HuH-7 (cell line): ENCODE results near the gene CACNA2D3.
"Not testable (repeated sequence)": the region's sequence is repeated elsewhere in the genome, so short reads cannot be mapped to it uniquely, and the experiment has no call there.

Experiments used
- DNase-seq: peaks from one replicate; pipeline ENCODE4 v3.0.0; 2011; ENCODE audit warnings: low spot score

The CACNA2D3 gene

GRCh38 chr3:54965746-54966145, 843.4 kb downstream of the CACNA2D3 start:
- DNase-seq = no peak

GRCh38 chr3:54966979-54967378, 844.6 kb downstream of the CACNA2D3 start:
- no peak for DNase-seq

DNA sequence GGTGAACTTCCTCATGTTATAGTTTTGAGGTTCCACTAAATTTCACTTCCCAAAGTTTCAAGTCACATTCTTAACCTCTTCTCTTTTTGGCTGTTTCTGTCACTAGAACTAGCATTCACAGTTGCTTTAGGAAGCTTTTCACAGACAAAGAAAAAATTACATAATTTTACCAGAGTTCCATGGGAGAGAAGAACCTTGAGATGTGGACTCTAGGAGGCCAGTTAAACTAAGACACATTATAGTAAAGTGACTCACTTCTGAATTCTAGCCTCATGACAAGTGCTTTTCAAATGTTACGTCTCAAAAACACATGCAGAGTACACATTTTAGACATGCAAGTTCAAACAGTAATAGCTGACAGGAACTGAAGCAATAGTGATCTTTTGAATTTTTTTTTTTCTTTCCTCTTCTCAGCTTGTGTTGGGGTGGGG, 845.4 kb downstream of the CACNA2D3 start:
- no peak for DNase-seq

DNA sequence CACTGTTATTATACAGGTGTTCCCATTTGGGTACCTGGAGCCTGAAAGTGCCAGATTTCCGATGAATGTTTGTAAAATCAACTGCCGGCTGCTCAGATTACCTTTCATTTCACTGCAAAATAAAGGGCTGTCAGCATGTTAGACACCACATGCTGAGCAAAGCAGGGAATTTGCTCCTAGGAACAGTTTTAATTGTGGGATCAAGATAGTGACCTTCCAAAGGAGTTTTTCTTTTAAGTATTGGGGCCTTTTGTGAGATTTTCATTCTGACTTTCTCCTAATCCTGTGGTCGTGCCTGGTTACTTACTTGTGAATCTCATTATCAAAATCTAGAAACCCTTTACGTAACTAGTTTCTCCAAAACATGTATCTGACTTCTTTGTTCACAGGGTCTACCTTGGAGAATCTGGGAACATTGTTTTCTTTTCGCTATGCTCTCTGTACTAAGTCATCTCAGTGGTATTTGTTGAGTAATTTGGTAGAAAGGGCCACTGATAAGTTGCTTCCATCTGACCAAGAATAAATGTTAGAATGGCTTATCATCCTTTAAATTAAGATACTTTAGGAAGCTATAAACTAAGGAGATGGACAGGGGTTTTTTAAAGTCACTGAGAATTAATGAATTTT, 846.3 kb downstream of the CACNA2D3 start:
- no peak for DNase-seq

GRCh38 chr3:54969652-54970051, 847.3 kb downstream of the CACNA2D3 start:
- DNase-seq = no peak

- DNase-seq = no peak
Observed at GRCh38 chr3:54970895-54971294, 848.5 kb downstream of the CACNA2D3 start.

GRCh38 chr3:54977439-54977838, 855.1 kb downstream of the CACNA2D3 start:
- no peak for DNase-seq

GRCh38 chr3:54977946-54978345, 855.6 kb downstream of the CACNA2D3 start:
- DNase-seq = not testable (repeated sequence)

DNA sequence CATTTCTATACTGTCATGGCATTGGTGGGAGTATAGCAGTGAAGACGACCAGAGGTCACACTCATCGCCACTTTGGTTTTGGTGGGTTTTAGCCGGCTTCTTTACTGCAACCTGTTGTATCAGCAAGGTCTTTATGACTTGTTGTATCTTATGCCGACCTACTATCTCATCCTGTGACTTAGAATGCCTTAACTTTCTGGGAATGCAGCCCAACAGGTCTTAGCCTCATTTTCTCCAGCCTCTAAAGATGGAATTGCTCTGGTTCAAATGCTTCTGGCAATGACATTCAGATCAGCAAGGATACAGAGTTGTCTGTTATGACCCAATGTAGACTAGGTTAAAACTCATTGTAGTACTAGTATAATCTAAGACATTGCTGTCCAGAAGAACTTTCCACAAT, 860.5 kb downstream of the CACNA2D3 start:
- DNase-seq = no peak

DNA sequence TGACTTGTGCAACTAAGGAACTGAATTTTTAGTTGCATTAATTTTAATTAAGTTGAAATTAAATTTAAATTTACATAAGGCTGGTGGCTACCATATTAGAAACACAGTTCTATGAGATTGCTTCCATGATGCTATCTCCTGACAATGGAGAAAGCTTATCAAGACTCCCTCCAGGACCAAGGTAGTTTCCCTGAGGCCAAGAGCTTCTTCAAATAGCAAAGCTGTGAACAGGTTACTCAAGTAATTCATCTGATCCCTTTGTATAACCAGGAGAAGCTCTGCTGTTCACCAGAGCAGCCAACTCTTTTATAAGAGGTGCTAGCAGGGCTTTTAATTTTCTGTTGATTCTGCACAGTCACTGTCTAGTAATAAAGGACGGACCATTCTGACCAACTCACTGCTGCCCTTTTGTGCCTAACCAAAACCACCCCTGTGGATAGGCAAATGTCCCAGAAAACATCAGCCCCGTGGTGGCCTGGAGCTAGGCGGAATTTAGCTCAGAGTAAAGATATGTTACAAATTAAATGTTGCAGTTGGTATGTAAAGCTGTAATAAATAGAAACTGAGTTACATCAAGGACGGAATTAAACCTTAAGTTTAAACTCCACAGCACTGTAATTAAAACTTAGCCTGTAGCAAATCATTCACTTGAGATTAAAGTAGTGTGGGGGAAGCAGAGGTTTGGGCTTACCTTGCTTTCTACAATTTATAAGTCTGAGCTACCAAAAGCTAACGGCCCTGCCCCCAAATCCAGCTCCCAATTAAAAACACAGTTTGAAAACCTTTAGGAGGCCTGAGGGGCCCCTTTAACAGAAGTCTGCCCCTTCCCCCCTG, 861.1 kb downstream of the CACNA2D3 start:
- no peak for DNase-seq

DNA sequence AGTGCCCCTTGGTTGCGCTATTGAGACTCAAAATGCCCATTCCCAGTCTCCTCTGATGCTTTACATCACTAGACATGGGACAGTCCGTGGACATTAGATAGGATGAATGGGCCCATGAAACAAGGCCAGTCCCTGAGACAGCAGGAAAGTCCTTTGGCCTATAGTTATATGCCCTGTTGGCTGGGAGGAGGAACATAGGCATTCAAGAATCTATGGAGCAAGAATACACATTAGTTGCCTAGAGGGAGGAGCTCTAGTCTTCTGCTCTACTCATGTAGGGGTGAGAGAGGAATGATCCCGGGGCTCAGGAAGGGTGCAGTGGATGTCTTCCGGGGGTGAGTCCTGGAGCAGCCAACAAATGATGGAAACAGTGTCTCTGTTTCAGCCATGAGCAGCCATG, 863.5 kb downstream of the CACNA2D3 start:
- no peak for DNase-seq

- DNase-seq = no peak
Observed at GRCh38 chr3:54986294-54986693, 863.9 kb downstream of the CACNA2D3 start.

GRCh38 chr3:54987719-54988118, 865.4 kb downstream of the CACNA2D3 start:
- no peak for DNase-seq

- DNase-seq = no peak
Observed at GRCh38 chr3:54988302-54988837, 866.0 kb downstream of the CACNA2D3 start.

DNA sequence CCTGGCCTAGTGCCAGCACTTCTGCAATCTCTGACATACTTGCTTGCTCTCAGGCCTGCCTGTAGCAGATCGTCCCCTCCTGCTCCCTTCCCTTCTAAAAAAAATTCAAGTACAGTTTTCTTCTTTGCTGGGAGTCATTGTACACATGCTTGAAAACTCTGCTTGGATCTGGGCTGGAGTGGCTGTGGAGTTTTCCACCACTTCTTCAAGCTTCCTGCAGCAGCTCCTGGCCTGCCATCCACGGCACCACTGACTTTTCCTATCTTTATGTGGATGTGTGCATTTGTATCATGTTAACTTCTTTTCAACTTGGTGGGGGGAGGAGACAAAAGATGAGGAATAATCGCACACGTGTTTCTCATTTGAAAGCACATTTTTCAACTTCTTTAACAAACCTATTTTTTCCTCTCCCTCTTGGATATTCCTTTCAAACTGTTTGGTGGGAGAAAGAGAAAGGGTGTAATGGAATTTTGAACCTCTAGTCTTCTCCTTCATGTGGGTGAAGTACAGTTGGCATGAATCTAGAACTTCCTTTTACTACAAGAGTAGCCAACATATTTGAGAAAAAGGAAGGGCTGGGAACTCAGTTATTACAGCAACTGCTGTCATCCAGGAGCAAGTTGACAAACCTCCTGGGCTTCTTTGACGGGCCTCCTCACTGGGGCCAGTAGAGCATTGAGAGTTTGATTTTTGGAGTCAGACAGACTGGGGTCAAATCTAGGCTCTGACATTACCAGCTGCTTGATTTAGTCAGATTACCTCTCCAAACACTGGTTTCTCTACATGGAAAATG, 866.7 kb downstream of the CACNA2D3 start:
- no peak for DNase-seq

DNA sequence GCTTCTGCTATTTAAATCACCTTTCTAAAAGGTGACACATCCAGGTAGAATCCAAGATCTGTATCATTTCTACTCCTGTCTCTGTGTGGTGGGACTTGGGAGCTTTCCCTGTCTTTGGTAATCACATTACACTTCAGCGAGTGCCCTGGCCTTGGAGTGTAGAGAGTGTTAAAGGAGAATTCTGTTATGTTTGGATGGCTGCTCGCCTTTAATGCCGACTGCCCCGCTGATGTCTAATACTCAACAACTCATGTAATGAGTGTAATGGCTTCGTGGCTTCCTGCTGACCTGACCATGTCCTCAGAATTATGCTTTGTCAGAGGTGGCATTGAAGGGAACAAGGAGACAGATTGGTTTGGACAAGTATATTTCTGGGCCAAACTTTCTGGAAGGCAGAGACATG, 871.8 kb downstream of the CACNA2D3 start:
- no peak for DNase-seq

DNA sequence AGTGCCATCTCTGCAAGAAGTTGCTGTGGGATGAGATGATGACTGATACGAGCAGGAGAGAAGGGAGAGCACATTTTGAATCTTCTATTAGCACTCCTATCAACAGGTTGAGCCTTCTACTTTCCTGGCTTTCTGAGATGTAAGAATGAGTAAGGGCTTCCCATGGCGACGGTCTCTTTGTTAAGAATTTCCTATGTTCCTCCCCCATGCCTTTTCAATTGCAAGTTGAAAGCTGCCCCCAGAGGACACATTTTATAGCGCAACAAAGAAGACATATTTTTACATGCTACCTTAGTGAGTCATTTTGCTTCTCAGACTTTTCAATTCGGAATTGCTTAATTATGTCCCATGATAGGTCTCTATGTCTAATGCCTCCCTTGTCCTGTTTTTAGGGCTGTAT, 876.8 kb downstream of the CACNA2D3 start:
- DNase-seq = no peak

- DNase-seq = no peak
Observed at GRCh38 chr3:54999811-55000210, 877.5 kb downstream of the CACNA2D3 start.

GRCh38 chr3:55000546-55000945, 878.2 kb downstream of the CACNA2D3 start:
- DNase-seq = no peak

DNA sequence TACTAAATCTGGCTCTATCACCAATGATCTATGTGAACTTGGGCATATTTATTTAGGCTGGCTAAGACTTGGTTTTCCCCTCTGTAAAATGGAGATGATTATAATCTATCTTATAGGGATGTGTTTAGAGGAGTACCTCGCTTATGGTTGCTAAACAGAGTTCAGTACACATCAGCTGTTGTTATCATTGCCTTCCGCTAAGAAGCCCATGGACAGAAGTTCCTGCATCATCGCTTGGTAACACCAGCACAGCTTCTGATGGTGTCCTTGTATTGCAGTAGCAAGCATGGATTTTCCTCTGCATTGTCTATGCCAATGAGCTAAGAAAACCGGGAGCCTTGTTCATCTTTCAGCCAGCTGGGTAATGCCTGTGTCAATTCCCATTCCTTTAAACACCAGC, 878.6 kb downstream of the CACNA2D3 start:
- no peak for DNase-seq

- DNase-seq = no peak
Observed at GRCh38 chr3:55002416-55002930, 880.1 kb downstream of the CACNA2D3 start.

- no peak for DNase-seq
Observed at GRCh38 chr3:55006244-55006676, 883.9 kb downstream of the CACNA2D3 start.
